LNCAP (cell line): Measurements from ENCODE around the gene TACC2.

Experiments used
- CTCF ChIP-seq: fragments of 450-650 bp; IDR thresholded peaks from 2 replicates; pipeline ENCODE4 v1.5.1; 2017; ENCODE audit warnings: mild to moderate bottlenecking

Gene TACC2

GRCh38 chr10:122162671-122163173 is 173.8 kb downstream of the TACC2 start:
- TF ChIP-seq CTCF = no peak

DNA sequence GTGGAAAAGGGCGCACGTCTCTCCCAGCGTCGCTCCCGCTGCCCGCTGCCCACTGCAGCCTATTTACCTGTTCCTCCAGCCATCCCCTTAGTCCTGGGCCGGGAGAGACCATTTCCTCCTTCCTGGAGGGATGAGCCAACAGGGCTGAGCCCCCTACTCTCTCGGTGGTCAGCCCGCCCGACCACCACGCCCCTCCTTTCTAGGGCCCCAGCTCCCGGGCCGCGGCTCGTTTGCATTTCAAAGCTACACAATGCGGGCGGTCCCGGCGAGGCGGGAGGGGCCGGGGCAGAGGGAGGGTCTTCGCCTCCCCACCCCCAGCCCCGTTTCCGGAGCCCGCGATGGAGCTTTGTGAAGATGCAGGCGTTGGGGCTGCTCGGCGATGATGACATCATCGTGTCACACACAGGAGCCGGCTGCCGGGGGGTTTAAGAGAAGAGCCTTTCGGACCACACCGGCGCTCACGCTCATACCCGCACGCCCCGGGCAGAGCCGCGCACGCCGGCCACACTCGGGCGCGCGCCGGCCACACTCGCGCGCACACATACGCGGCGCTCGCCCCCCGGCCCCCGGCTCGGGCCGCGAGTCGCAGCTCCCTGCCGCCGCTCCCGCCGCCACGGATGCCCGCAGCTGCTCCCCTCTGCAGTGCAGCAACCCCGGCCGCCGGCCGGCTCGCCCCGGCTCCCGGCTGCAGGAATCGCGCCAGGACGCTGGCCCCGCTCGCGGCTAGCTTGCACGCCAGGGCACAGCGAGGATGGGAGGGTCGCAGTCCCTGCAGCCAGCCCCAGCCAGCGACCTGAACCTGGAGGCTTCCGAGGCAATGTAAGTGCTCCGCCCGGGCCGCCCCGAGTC is 174.4 kb downstream of the TACC2 start:
- no peak for TF ChIP-seq CTCF

- no peak for TF ChIP-seq CTCF
Observed at GRCh38 chr10:122164023-122164601, 175.1 kb downstream of the TACC2 start.

DNA sequence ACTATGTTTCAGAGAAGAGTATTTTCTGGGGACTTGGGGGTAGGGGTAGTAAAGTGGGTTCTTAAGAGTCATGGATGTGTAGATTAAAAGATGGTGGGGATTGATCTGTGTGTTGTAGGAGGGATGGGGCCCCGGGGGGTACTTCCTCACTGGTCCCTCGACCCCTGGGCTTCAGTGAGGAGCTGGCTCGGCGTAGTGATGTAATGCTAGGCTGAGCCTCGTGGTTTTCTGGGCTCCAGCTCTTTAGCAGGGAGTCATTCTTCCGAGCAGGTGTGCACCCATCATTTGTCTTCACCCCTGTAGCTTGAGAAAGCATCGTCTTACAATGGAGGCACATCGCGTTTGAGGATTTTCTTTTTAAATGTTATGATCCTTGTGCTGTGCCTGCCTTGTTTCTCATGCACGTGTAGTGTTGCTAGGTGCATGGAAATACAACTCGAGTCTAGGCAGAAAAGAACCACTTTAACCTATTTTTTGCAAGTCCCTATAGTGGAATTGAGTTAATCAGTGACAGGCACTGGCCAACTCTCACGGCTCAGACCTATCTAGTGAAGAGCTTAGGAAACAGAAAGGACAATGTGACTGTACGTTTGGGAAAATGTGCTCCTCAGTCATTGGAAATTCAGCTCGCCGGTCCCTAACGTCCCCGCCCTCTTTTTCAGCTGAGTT is 176.0 kb downstream of the TACC2 start:
- no peak for TF ChIP-seq CTCF

DNA sequence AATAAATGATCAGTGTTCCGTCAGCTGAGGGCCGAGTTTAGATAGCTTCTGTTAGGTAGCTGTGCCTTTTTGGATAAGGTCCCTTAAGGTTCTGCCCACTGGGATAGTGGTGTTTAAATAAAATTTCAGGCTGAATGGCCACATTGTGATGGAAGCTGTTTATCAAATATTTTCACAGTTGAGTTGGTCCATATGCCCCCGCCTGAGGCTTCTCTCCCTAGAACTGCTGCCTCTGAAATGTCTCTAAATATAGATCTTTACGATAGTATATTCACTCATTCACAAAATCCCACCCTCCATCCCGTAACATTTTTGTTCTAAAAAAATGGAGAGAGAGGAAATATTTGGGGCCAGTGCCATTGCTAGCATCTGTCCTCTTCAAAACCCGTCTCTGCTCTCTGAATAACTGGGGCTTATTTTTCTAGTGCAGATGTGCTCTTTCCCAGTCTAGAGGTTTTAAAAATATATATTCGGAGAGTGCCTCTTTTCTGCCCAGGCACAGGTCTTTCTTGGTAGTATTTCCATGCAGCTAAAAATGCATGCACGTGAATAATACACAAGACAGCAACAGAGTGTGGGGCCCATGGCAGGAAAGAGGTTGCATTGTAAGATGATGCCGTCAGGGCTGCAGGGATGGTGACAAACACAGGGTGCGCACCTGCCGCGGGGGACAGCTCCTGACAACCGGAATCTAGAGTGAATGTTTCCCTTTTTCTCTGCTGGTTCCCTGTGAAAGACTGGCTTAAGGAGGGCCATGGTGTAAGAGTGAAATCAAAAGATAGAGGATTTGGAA is 176.7 kb downstream of the TACC2 start:
- TF ChIP-seq CTCF = no peak

GRCh38 chr10:122168101-122168500 is 179.1 kb downstream of the TACC2 start:
- TF ChIP-seq CTCF = no peak
